HG03520 (cell line): ENCODE results near the gene AHCYL2.
"Not testable (repeated sequence)": the region's sequence is repeated elsewhere in the genome, so short reads cannot be mapped to it uniquely, and the experiment has no call there.

Experiments
- ATAC-seq: cut with Tn5 transposase; IDR thresholded peaks from one replicate; pipeline ENCODE4 v1.9.1; 2021; ENCODE audit warnings: mild to moderate bottlenecking, moderate library complexity; ENCODE audit not compliant: unreplicated experiment

AHCYL2 gene

DNA sequence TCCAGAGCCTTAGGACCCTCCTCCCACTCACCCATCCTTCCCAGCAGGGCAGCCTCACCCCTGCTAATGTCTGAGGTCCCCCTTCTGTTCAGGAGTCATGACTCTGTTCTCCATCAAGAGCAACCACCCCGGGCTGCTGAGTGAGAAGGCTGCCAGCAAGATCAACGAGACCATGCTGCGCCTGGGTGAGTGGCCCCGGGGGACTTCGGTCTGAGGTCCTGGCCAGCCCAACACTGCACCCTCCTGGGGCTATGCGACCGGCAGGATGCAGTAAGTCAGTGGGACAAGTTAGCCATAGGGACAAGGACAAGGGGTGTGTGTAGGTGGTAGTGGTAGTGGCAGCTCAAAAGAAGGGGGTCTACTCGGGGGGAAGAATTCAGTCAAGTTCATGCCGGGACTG lies 16.2 kb upstream of the AHCYL2 start:
- ATAC-seq = no peak

GRCh38 chr7:129209067-129209926 lies 15.5 kb upstream of the AHCYL2 start:
- ATAC-seq = no peak

DNA sequence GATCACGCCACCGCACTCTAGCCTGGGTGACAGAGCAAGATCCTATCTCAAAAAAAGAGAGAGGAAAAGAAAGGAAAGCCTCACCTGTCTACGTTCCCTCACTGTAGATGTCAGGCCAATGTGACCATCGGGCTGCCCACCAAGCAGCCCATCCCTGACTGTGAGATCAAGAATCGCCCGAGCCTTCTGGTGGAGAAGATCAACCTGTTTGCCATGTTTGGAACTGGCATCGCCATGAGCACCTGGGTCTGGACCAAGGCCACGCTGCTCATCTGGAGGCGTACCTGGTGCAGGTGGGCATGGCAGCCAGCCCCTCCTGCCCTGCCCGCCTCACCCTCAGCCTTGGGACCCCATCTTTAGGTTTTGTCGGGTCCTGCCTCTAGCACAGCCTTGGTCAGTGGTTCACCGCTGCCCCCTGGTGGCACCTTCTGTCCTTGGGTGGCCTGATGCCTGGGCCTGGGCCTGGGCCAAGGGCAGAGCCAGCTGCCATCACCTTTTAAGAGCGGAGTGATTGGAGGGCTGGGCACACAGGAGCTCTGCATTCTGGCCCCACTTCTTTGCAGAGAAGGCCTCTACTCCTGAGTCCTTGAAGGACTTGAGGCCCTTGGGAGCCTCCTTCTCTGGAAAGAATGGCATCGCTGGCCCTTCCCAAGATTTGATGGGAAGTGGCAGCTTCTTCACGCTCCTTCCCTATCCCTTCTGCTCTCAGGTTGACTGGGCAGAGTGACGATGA lies 14.4 kb upstream of the AHCYL2 start:
- no peak for ATAC-seq

DNA sequence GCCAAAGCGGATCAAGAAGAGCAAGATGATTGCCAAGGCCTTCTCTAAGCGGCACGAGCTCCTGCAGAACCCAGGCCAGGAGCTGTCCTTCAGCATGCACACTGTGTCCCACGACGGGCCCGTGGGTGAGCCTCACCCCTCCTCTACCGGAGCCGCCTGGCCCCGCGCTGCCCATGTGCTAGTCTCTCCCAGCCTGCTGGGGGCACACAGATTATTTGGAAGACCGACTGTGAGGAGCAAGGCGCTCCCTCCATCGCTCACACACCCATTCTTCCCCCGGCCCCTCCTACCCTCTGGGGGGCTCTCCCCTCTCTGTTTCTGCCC lies 13.9 kb upstream of the AHCYL2 start:
- no peak for ATAC-seq

DNA sequence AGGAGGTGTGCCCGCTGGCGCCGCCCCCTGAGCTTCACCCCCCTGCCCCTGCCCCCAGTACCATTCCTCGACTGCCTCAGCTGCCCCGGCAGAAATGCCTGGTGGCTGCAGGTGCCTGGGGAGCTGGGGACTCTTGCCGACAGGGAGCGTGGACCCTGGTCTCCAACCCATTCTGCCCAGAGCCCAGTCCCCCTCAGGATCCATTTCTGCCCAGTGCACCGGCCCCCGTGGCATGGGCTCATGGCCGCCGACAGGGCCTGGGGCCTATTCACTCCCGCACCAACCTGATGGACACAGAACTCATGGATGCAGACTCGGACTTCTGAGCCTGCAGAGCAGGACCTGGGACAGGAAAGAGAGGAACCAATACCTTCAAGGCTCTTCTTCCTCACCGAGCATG lies 12.7 kb upstream of the AHCYL2 start:
- ATAC-seq = no peak

GRCh38 chr7:129212596-129212995 lies 12.2 kb upstream of the AHCYL2 start:
- no peak for ATAC-seq

DNA sequence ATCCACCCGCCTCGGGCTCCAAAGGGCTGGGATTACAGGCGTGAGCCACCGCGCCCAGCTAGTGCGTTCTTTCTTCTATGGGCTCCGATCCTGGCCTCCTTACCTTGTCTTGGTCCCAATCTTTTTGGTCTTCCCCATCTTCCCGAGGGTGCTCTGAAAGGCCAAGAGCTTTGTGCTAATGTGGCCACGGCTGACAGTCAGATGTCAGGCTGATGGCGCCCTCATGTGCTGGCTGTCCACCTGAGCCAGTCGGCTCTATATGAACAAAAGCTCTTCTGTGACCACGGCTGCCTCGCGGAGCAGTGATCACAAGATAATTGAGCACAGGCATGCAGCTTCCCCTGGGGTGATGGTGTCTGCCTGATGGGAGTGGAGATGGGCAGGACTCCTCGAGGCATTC lies 11.0 kb upstream of the AHCYL2 start:
- no peak for ATAC-seq

DNA sequence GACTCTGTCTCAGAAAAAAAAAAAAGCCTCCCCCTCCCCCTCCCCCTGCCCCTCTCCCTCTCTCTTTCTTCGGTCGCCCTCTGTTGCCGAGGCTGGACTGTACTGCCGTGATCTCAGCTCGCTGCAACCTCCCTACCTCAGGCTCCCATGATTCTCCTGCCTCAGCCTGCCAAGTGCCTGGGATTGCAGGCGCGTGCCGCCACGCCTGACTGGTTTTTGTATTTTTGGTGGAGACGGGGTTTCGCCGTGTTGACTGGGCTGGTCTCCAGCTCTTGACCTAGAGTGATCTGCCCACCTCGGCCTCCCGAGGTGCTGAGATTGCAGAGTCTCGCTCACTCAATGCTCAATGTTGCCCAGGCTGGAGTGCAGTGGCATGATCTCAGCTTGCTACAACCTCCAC lies 9.1 kb upstream of the AHCYL2 start:
- ATAC-seq = not testable (repeated sequence)

GRCh38 chr7:129216101-129216715 lies 8.6 kb upstream of the AHCYL2 start:
- ATAC-seq = not testable (repeated sequence)

GRCh38 chr7:129216821-129217416 lies 7.9 kb upstream of the AHCYL2 start:
- ATAC-seq = not testable (repeated sequence)

- no peak for ATAC-seq
These were observed 6.2 kb upstream of the AHCYL2 start for GRCh38 chr7:129218514-129219062.

DNA sequence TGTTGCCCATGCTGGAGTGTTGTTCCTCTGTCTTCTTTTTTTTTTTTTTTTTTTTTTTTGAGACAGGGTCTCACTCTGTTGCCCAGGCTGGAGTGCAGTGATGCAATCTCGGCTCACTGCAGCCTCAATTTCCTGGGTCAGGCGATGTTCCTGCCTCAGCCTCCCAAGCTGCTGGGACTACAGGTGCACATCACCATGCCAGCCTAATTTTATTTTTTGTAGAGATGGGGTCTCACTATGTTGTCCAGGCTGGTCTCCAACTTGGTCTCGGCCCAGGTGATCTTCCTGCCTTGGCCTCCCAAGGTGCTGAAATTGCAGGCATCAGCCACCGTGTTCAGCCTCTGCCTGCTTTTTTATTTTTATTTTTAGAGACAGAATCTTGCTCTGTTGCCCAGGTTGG lies 5.7 kb upstream of the AHCYL2 start:
- not testable (repeated sequence) for ATAC-seq

GRCh38 chr7:129222064-129222463 lies 2.8 kb upstream of the AHCYL2 start:
- ATAC-seq = no peak

GRCh38 chr7:129225206-129225930 lies 538 bp downstream of the AHCYL2 start:
- peak; percentile 16 for ATAC-seq

DNA sequence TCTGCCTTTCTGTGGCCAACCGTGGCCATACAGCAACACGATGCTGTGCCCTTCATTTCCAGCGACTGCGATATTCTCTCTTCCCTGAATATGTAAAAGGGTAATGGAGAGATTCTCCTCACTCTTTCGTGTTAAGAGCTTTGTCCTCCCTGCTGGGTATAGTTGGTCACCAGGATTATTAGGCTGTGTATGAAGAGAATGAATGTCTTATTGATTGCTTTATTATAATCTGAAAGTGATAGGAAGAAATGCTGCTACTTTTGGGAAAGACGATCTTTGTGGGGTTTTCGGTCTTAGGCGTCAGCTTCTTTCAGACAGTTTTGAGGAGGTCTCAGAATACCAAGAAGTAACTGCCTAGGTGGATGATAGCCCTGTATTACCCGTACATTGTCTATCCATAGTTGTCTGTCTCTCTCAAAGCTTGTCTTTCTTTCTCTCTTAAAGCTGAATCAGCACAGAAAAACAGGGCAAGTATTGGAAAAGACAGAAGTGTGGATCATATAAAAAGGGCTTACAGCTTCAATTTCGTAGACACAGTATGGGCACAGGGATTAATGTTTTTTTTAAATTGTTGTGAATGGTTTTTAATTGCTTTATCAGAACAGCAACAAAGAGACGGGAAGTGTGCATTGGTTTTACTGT lies 1.2 kb downstream of the AHCYL2 start:
- ATAC-seq = no peak

GRCh38 chr7:129227646-129228578 lies 3.1 kb downstream of the AHCYL2 start:
- no peak for ATAC-seq

- ATAC-seq = no peak
These were observed 3.8 kb downstream of the AHCYL2 start for GRCh38 chr7:129228633-129229032.

GRCh38 chr7:129231666-129232065 lies 6.8 kb downstream of the AHCYL2 start:
- ATAC-seq = no peak

DNA sequence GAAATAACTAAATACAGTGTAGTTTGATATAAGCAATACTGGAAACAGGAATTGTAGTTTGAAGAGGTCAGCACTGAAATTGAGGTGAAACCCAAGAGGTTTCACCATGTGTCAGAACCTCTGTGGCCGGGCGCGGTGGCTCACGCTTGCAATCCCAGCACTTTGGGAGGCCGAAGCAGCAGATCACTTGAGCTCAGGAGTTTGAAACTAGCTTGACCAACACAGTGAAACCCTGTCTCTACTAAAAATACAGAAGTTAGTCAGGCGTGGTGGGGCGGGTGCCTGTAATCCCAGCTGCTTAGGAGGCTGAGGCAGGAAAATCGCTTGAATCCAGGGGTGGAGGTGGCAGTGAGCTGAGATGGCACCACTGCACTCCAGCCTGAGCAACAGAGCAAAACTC lies 13.7 kb downstream of the AHCYL2 start:
- no peak for ATAC-seq
